ENCODE measurements around the gene EIF3A.
A peak's percentile ranks its signal among the peaks of the same experiment; 100 is the strongest.
"Not testable (repeated sequence)": the region's sequence is repeated elsewhere in the genome, so short reads cannot be mapped to it uniquely, and the experiment has no call there.

EIF3A gene

DNA sequence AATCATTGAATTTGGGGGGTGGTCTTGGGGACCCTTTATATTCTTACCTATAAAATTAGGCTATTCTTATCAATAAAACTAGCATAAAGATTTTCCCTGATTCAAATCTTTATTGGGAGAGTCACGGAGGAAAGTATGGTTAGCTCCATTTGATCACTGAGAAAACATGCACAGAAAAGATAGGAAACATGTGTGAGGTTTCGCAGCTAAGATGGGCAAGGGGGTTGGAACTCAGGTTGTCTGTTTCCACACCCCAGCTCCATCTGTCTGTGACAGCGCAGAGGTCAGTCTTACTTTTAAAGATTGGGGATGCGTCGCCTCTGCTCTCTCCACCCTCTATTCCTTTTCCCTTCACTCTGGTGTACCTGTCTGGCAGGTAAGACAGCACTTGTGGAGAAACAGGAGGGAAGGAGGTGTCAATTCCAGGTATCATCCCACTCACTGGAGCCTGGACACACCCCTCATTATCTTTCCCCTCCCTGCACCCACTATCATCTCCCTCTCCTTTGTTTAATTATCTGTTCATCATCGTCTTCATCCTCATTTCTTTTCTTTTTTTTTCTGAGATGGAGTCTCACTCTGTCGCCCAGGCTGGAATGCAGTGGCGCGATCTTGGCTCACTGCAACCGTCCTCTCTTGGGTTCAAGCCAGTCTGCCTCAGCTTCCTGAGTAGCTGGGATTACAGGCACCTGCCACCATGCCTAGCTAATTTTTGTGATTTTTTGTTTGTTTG lies 20.9 kb upstream of the EIF3A start:
- peak; percentile 63 for DNase-seq

DNA sequence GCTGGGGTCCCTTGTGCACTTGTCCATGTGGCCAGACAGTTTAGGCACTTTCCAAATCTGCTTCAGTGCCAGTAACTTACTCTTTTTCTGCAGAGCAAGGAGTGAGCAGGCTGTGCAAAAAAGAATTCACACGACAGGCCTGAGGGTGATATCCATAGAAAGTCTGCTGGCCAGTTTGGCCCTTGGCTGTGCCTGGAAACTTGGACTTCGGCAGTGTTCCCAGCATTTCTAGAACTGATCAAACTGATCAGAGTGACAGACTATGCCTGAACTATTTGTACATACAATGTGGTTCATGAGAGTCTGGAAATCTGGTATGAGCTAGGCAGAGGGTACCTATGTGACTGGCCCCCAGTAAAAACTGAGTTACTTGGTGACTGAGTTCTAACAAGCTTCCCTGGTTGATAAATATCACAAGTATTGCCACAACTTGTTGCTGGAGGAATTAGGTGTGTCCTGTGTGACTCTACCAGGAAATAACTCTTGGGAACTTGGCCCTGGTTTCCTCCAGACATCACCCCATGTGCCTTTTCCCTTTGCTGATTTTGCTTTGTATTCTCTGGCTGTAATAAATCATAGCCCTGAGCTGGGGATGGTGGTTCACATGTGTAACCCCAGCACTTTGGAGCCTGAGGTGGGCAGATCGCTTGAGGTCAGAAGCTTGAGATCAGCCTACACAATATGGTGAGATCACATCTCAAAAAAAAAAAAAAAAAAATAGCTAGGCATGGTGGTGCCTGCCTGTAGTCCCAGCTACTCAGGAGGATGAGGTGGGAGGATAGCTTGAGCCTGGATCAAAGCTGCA lies 20.0 kb upstream of the EIF3A start:
- DNase-seq, result peak; percentile 57

DNA sequence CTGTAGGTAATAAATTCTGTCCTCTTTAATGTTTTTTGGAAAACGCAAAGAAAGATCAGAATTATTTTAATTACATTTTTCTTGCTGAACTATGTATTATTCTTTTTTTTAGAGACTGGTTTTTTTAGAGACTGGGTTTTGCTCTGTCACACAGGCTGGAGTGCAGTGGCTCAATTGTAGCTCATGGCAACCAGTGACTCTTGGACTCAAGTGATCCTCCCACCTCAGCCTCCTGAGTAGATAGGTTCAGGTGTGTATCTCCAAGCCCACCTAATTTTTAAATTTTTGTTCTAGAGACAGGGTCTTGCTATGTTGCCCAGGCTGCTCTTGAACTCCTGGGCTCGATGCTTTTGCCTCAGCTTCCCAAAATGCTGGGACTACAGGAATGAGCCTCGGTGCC lies 18.0 kb upstream of the EIF3A start:
- no peak for DNase-seq

DNA sequence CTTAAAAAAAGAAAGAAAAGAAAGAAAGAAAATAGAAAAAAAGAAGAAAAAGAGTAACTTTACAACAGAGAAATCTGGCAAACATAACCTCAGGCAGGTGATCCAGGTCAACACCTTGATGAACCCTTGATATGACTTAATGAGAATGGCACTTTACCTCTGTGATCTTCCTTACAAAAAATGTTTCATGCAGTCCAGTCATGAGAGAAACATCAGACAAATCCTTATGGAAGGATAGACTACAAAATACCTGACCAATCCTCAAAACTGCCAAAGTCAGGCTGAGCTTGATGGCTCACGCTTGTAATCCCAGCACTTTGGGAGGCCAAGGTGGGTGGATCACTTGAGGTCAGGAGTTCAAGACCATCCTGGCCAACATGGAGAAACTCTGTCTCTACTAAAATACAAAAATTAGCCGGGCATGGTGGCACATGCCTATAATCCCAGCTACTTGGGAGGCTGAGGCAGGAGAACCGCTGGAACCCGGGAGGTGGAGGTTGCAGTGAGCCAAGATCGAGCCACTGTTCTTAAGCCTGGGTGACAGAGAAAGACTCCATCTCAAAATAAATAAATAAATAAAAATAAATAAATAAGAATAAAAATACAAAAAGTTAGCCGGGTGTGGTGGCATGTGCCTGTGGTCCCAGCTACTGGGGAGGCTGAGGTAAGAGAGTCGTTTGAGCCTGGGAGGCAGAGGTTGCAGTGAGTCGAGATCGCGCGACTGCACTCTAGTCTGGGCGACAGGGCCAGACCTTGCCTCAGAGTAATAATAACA lies 16.2 kb upstream of the EIF3A start:
- not testable (repeated sequence) for DNase-seq

DNA sequence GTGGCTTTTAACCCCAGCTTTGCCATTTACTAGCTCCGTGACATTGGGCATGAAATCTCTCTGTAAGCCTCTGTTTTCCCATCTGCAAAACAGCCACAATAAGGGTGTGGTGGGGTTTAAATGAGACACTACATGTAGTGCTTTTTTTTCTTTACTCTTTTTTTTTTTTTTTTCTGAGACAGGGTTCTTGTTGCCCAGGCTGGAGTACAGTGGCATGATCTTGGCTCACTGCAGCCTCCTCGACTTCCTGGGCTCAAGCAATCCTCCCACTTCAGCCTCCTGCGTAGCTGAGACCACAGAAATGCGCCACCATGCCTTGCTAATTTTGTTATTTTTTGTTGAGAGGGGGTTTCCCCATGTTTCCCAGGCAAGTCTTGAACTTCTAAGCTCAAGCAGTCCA lies 15.0 kb upstream of the EIF3A start:
- DNase-seq, result peak; percentile 56

DNA sequence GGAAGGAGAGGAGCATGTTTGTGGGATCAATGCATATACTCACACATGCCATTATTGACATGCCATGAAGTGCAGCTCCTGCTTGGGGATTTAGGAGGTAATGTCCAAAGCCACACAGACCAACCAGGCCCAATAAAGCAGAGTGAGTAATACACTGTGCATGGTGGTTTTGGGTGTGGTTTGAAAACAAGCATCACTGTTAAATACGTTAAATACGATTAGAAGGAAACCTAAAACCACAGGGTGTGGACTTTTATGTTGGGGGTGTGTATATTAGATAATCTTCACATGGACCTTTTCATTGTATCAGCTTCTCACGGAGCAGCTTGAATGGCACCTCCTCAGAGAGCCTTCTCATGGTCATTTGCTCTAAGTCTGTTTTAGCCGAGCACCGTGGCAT lies 10.4 kb upstream of the EIF3A start:
- peak; percentile 99 for DNase-seq

DNA sequence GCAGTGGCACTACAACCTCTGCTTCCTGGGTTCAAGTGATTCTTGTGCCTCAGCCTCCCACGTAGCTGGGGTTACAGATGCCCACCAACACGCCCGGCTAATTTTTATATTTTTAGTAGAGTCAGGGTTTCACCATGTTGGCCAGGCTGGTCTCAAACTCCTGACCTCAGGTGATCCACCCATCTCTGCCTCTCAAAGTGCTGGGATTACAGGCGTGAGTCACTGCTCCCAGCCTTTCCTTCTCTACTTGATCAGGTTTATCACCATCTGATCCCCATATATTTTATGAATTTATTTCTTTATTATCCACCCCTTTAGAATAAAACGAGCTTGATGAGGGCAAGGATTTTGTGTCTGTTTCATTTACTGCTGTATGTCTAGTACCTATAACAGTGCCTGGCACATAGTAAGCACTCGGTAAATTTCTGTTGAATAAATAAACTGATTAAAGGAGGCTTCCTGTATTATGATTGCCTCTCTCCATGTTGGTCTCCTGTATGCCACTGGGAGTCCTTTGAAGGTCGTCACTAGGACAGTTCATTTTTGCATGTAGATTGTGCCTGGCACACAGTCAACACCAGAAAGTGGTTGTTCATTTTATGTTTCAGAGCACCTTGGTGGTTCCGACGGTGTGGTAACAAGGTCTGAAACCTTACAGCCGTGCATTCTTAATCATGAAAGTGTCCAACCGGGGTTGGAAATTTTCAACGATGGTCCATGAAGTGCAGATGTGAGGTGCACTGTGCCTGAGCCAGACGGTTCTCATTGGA lies 9.6 kb upstream of the EIF3A start:
- peak; percentile 72 for DNase-seq

DNA sequence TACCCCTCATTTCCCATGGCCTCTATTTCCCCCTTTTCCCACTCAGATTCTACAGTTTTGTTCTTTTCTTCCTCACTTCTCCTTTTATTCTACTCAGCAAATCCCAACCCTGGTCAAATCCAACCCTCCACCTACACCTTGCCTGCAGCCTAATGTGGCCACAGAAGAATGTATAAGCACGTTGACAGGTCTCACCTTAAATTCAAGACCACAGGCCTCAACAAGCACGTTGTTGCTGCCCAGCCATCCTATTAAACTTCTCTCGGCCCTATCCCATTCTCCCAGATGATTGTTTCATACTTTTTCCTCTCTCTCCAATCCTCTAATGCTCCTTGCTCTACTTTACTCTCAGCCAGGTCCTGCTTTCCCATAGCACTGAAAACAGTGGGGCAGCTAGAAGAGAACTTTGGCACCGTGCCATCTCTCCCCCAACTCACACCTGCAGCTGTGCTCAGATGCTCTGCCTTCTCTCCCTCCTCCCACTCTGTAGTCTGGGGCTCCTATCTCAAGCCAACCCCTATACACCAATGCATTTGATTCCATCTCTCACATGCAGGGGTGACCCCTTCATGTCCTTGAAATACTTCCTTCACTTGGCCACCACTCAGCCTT lies 6.8 kb upstream of the EIF3A start:
- peak; percentile 61 for DNase-seq

DNA sequence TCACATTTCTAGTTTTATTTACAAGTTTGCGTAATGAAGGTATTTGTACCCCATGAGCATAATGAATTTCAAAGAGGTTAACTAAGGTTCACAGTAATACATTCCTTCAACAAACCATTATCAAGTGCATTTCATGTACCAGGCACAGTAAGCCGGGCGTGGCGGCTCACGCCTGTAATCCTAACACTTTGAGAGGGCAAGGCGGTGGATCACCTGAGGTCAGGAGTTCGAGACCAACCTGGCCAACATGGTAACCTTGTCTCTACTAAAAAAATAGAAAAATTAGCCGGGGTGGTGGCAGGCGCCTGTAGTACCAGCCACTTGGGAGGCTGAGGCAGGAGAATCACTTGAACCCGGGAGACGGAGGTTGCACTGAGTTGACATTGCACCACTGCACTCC lies 4.3 kb upstream of the EIF3A start:
- DNase-seq, result peak; percentile 54

DNA sequence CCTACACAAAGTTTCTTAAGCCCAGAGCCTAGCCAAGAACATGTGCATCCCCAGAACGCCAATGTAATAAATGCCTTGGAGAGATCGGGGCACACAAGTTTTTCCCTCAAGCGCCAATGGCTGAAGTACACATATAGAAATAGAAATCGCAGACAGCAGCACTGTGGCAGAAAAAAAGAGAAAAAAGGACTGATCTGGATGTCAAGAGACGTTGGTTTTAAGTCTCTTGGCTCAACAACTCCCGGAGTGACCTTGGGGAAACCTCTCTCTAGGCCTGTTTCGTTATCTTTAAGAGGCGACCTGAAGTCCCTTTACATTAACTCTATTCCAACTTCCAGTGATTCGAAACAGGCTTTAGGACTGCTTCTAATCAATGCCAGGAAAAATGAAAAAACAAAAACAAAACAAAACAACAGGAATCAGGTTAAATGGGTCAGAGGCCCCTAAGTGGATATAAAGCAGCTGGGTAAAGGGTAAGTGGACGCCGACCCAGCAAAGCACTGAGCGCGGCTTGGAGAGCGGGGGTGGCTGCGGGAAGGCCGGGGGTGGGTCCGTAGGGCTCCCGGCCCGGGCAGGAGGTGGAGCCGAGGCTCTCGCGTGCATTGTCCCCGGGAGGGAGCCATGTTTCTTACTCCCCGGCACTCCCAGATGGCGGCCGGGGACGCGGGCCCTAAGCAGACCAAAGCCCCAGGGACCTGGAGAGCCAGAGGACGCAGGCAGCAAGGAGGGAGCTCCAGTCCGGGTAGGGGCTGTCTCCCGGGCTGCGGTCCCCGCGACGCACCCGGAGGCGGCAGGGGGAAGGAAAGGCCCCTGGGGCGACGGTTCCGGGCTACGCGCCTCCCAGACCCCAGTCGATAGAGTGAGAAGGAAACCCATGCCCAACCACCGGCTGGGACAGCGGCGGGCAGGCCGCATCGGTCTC lies 757 bp downstream of the EIF3A start:
- DNase-seq, result peak; percentile 84

DNA sequence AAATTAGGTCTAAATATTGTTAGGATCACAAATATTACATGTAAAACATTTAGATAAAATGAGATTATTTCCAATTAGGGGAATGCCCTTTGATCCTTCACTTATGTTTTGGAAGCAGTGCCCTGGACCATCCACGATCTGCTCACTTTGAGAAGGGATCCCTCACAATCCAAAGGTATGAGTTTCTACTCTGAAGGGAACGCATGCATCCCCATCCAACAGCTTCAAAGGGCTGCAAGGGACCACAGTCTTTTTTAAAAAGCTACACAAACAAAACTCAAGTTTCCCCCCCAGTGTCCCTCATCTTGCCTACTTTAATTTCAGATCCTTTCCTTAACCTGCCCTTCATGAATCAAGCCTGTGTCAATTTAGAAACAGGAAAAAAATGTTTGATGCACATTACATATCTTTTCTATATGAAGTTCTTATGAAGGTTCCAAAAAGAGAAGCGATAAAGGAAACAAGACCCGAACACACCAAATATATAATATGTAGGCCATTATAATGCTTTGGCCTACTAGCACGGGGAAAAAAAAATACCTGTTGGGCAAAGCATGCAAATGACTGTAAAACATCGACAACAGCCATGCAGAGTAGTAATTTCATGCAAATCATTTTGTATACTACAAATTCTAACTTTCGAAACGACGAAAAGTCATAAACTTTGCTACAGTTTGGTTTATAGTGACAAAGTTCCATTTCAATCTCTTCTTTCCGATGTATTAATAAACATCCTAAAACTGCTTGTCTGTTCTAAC lies 2.0 kb downstream of the EIF3A start:
- DNase-seq, result peak; percentile 51

DNA sequence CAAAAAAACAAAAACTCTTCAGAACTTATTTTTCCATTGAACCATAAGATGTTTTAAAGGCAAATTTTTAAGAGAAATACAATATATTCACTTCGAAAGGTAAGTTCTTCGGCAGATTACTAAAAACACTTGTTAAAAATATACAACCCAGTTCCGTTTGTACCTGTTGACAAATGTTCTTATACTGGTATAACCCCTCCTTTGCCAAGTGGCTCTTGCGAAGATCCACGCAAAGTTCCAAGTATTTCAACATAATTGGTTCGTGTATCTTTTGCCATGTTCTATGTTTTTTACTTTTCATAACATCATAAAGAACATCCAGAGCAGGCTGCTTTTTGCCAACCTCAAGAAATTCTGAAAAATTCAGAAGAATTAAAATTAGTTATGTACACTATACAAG lies 7.0 kb downstream of the EIF3A start:
- DNase-seq, result no peak

DNA sequence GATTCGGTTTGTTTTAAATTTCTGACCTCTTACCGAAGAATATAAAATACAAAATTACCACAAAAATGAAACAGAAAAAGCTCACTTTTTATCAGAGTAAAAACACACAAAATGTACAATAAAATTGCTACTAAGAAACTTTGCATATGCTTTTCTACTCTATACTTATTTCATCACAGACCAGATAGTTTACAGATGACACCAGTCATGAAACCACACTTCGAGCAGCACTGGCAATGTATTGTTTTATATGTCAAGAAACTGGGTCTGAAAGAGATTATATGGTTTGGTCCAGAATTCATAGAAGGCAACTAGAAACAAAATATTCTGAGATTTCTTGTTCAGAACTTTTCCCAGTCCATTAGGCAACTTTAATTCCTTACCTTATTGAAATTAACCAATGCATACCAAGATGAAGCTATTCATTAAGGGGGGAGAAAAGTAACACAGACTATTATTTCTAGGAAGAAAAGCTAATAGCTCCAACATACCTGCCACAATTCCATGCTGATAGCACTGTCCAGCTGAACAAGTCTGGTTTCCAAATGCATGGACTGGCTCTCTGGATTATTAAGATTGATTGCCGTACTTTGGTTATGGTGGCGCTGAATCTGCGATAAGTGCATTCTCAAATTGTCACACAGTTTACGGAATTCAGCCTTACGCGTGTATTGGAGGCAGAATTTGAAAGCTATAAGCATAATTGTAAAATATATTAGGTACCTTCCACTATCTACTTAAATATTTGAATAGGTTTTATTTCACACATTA lies 10.0 kb downstream of the EIF3A start:
- no peak for DNase-seq

DNA sequence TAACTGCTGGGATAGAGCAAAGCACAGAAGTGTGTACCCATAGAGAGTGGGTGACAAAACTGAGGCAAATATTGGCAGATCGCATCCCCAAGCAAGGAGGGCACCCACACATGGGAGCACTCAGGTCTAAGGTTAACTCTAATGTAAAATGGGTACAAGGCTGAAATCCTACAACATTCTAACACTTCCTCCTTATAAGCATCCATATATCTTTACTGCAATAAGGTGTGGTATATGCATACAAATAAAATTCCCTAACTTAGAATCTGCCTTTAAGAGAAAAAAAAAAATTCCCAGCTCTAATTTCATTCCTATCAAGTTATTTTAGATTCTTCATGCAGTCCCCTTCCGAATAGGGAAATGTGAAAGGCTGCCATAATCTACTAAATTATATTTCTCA lies 18.7 kb downstream of the EIF3A start:
- no peak for DNase-seq

DNA sequence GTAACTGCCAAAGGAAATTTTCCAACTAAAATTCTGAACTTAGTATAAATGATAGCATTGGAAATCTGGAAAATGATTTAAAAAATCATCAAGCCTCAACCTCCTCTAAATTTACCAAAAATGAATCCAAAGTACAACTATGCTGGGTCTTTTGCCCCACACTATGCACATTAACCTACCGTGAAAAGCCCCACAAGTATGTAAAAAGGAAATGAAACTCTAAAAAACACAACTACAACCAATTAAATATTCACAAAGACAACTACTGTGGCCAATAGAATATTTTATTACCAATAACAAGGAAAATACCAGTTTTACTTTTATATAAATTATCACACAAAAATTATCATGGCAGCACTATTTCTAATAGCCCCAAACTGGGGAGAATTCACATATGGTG lies 19.3 kb downstream of the EIF3A start:
- DNase-seq, result no peak

DNA sequence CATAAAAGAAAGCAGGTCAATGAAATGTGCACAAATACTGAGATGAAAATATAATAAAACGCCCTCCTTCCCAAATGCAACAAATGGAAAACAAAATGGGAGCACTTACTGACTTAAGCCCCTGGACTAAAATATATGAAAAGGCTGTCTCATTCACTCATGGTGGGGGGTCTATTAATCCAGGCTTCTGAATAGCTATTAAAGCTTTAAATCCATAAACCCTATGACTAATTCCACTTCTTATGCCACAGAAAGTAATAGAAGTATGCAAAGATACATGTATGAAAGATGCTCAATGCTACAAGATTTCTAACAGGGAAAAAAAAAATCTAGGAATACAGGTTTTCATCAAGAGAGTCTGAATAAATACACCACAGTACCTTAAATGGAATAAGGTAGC lies 20.5 kb downstream of the EIF3A start:
- no peak for DNase-seq

DNA sequence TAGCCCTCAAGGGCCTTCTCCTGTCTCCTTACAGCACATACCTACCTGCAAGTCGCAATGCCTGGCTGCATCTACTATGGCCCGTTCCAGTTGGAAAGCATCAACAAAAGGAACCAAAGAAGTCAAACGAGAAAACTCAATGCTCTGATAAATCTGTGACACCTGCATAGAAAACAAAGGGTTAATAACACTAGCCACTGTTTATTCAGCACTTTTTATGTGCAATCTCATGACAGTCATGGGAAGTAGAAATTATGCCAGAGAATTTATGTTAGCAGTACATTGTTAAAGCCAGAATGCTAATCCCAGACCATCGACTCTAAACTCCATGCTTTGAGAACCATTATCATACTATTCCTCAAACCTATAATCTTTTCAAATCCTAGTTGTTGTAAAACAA lies 21.1 kb downstream of the EIF3A start:
- no peak for DNase-seq

DNA sequence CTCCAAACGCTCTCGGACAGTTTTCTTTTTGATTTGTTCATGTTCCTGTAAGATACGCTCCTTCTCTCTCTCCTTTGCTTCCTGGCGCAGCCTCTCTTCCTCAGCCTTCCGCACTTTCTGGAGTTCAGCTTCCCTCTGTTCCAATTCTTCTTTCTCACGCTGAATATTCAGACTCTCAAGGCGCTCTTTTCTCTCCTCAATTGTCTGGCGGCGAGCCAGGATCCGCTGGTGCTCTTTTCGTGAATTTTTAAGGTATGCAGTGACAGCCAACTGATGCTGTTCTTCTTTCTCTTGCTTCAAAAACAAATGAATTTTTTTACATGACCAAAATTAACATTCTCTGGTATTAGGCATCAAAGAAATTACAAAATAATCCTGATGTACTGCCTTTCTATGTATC lies 22.6 kb downstream of the EIF3A start:
- DNase-seq, result no peak

DNA sequence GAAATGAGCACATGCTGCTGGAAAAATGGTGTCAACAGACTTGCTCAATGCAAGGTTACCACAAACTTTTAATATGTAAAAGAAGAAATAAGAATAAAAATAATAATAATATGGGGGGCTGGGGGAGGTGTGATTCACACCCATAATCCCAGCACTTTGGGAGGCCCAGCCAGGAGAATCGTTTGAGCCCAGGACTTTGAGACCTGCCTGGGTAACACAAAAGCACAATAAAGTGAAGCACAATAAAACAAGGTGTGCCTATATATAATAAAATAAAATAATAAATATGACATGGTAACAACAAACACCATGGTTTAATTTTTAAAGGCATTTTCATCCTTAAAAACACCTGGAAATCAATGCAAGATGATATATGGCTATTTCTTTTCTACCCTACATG lies 25.1 kb downstream of the EIF3A start:
- DNase-seq, result no peak

DNA sequence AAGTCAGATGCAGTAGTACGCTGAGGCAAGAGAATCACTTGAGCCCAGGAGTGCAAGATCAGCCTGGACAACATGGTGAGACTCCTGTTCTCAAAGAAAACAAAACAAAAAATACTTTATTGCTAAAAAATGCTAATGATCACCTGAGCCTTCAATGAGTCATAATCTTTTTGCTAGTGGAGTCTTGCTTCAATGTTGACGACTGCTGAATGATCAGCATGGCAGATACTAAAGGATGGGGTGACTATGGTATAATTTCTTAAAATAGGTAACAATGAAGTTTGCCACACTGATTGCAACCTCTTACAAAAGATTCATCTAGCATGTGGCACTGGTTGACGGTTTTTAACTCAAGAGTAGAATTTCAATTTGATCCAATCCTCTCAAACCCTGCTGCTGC lies 28.8 kb downstream of the EIF3A start:
- DNase-seq, result no peak
